Measurements from ENCODE around the gene OR11G2. TPM values are rescaled to one million over a fixed set of nuclear protein-coding genes. Genes with fewer than 3 reads are reported as not detected.

The OR11G2 gene
- total and polyA plus RNA-seq, 2 donors: not detected

Other genes with a start within 250 kb of the OR11G2 start
- not detected for gene OR4K15, start 215.3 kb upstream of the OR11G2 start, total RNA-seq
- not detected for gene OR4K15, start 215.3 kb upstream of the OR11G2 start, polyA plus RNA-seq
- not detected for gene OR4Q2, start 188.7 kb upstream of the OR11G2 start, total RNA-seq
- not detected for gene OR4Q2, start 188.7 kb upstream of the OR11G2 start, polyA plus RNA-seq
- gene OR4K14, start 171.6 kb upstream of the OR11G2 start, total RNA-seq: not detected
- gene OR4K14, start 171.6 kb upstream of the OR11G2 start, polyA plus RNA-seq: not detected
- not detected for gene OR4K13, start 154.9 kb upstream of the OR11G2 start, total RNA-seq
- not detected for gene OR4K13, start 154.9 kb upstream of the OR11G2 start, polyA plus RNA-seq
- not detected for gene OR4L1, start 130.9 kb upstream of the OR11G2 start, total RNA-seq
- gene OR4L1, start 130.9 kb upstream of the OR11G2 start, polyA plus RNA-seq: not detected
- gene OR4K17, start 80.2 kb upstream of the OR11G2 start, total RNA-seq: not detected
- gene OR4K17, start 80.2 kb upstream of the OR11G2 start, polyA plus RNA-seq: under 0.01 TPM
- not detected for gene OR4N5, start 52.1 kb upstream of the OR11G2 start, total RNA-seq
- gene OR4N5, start 52.1 kb upstream of the OR11G2 start, polyA plus RNA-seq: under 0.01 TPM
- gene OR11H6, start 32.8 kb downstream of the OR11G2 start, total RNA-seq: not detected
- not detected for gene OR11H6, start 32.8 kb downstream of the OR11G2 start, polyA plus RNA-seq
- gene OR11H7, start 38.1 kb downstream of the OR11G2 start, total RNA-seq: not detected
- gene OR11H7, start 38.1 kb downstream of the OR11G2 start, polyA plus RNA-seq: not detected
- not detected for gene OR11H4, start 48.4 kb downstream of the OR11G2 start, total RNA-seq
- gene OR11H4, start 48.4 kb downstream of the OR11G2 start, polyA plus RNA-seq: not detected
- gene TTC5, start 115.1 kb downstream of the OR11G2 start, total RNA-seq: 15.7 TPM
- gene TTC5, start 115.1 kb downstream of the OR11G2 start, polyA plus RNA-seq: 7.2 TPM
- gene CCNB1IP1, start 142.4 kb downstream of the OR11G2 start, total RNA-seq: 37.9 TPM
- 58.6 TPM for gene CCNB1IP1, start 142.4 kb downstream of the OR11G2 start, polyA plus RNA-seq
- gene PARP2, start 152.7 kb downstream of the OR11G2 start, total RNA-seq: 17.0 TPM
- 12.7 TPM for gene PARP2, start 152.7 kb downstream of the OR11G2 start, polyA plus RNA-seq
- 15.4 TPM for gene TEP1, start 222.6 kb downstream of the OR11G2 start, total RNA-seq
- 34.5 TPM for gene TEP1, start 222.6 kb downstream of the OR11G2 start, polyA plus RNA-seq
- gene KLHL33, start 245.3 kb downstream of the OR11G2 start, total RNA-seq: 0.80 TPM
- gene KLHL33, start 245.3 kb downstream of the OR11G2 start, polyA plus RNA-seq: 0.64 TPM

Data from thymus (tissue), 2 donors.